GM23338 (cell line): ENCODE data around the gene NHERF1. TPM values are rescaled to one million over a fixed set of nuclear protein-coding genes. Genes with fewer than 3 reads are reported as not detected.

Source experiments
- ATAC-seq: fragments of 200-7000 bp; cut with Tn5 transposase; 3 replicates; pipeline ENCODE4 v1.9.1; 2020
- DNase-seq: peaks from one replicate; pipeline ENCODE4 v3.0.0-alpha.2; 2015; ENCODE audit warnings: low spot score
- H2AFZ ChIP-seq: fragments of 200-600 bp; sonication (generic); 2 replicates; pipeline ENCODE4 v1.8.0; 2016; ENCODE audit warnings: antibody characterized with exemption, mild to moderate bottlenecking, moderate library complexity
- H3F3A ChIP-seq: fragments of 200-600 bp; sonication (generic); replicated peaks from 2 replicates; pipeline ENCODE4 v1.8.0; 2017; ENCODE audit warnings: antibody characterized with exemption, mixed run types, low read depth
- H3K27ac ChIP-seq: fragments of 200-600 bp; sonication (generic); 2 replicates; pipeline ENCODE4 v1.6.1; 2016; ENCODE audit warnings: low read depth
- H3K27me3 ChIP-seq: fragments of 200-600 bp; sonication (generic); 2 replicates; pipeline ENCODE4 v1.8.0; 2016; ENCODE audit warnings: mild to moderate bottlenecking, mixed run types, moderate library complexity; ENCODE audit not compliant: insufficient read depth
- H3K36me3 ChIP-seq: fragments of 200-600 bp; sonication (generic); 2 replicates; pipeline ENCODE4 v1.8.0; 2016; ENCODE audit warnings: mild to moderate bottlenecking; ENCODE audit not compliant: insufficient read depth
- H3K4me1 ChIP-seq: fragments of 200-600 bp; sonication (generic); 2 replicates; pipeline ENCODE4 v1.8.0; 2016; ENCODE audit warnings: mild to moderate bottlenecking, moderate library complexity; ENCODE audit not compliant: insufficient read depth
- H3K4me2 ChIP-seq: fragments of 200-600 bp; sonication (generic); 2 replicates; pipeline ENCODE4 v1.7.1; 2017; ENCODE audit warnings: mixed run types
- H3K4me3 ChIP-seq: fragments of 200-600 bp; sonication (generic); 2 replicates; pipeline ENCODE4 v1.6.1; 2016; ENCODE audit warnings: mixed run types
- H3K79me2 ChIP-seq: fragments of 200-600 bp; sonication (generic); replicated peaks from 2 replicates; pipeline ENCODE4 v1.8.0; 2017; ENCODE audit warnings: mild to moderate bottlenecking; ENCODE audit not compliant: insufficient read depth
- H3K9me2 ChIP-seq: fragments of 200-600 bp; sonication (generic); 2 replicates; pipeline ENCODE4 v1.8.0; 2017; ENCODE audit not compliant: insufficient read depth
- H4K20me1 ChIP-seq: fragments of 200-600 bp; sonication (generic); replicated peaks from 2 replicates; pipeline ENCODE4 v1.8.0; 2017; ENCODE audit warnings: mild to moderate bottlenecking; ENCODE audit not compliant: insufficient read depth
- H3K27ac Mint-ChIP-seq: 2 replicates; pipeline ENCODE4 v1.8.0; 2020; ENCODE audit warnings: inconsistent platforms, mild to moderate bottlenecking, moderate library complexity, mixed read lengths
- H3K27me3 Mint-ChIP-seq: 3 replicates; pipeline ENCODE4 v1.8.0; 2022; ENCODE audit warnings: low read depth, mild to moderate bottlenecking, moderate library complexity, mixed read lengths, inconsistent platforms; ENCODE audit not compliant: insufficient read depth, poor library complexity
- H3K36me3 Mint-ChIP-seq: 3 replicates; pipeline ENCODE4 v1.8.0; 2021; ENCODE audit warnings: low read depth, mild to moderate bottlenecking, inconsistent platforms, moderate library complexity, mixed read lengths
- H3K4me1 Mint-ChIP-seq: 3 replicates; pipeline ENCODE4 v1.8.0; 2020; ENCODE audit warnings: mild to moderate bottlenecking, inconsistent platforms, mixed read lengths
- H3K4me3 Mint-ChIP-seq: 3 replicates; pipeline ENCODE4 v1.8.0; 2021; ENCODE audit warnings: moderate library complexity, mild to moderate bottlenecking, inconsistent platforms, mixed read lengths
- H3K9me3 Mint-ChIP-seq: 3 replicates; pipeline ENCODE4 v1.8.0; 2020; ENCODE audit warnings: moderate library complexity, mild to moderate bottlenecking, inconsistent platforms, mixed read lengths
- CTCF ChIP-seq, 2 experiments: fragments of 200-600 bp in 1 of 2; sonication (generic) in 1 of 2; conservative IDR thresholded peaks; 2 replicates each; pipeline versions ENCODE4 v1.5.1 to v1.6.1; 2016 to 2017; ENCODE audit warnings: antibody characterized with exemption in 2 of 2, low read depth in 2 of 2, mild to moderate bottlenecking in 2 of 2, moderate library complexity in 1 of 2
- REST ChIP-seq: IDR thresholded peaks from one replicate; pipeline ENCODE4 v1.6.1; 2018; ENCODE audit warnings: antibody characterized with exemption; ENCODE audit not compliant: unreplicated experiment
- STAT1 ChIP-seq: IDR thresholded peaks from one replicate; pipeline ENCODE4 v1.6.1; 2016; ENCODE audit warnings: antibody characterized with exemption; ENCODE audit not compliant: unreplicated experiment
- ZNF462 ChIP-seq: fragments of 250-450 bp; sonication (Bioruptor Pico); IDR thresholded peaks from 2 replicates; pipeline ENCODE4 v1.5.0; 2020; ENCODE audit warnings: mild to moderate bottlenecking, moderate library complexity
- polyA plus RNA-seq: library from polyadenylated mRNA; unstranded; fragments of >200 nt; fragmentation: Nextera tagmentation; extraction: Ambion mirVana; gene quantifications from 2 replicates; pipeline ENCODE4 v1.2.1, GENCODE V29; 2016
- total RNA-seq: library from RNA; depleted of rRNA; stranded (reverse); fragments of >200 nt; shearing (Covaris generic); gene quantifications from 2 replicates; pipeline ENCODE4 v1.2.3, GENCODE V29; 2014

NHERF1 gene
- total and polyA plus RNA-seq, 2 experiments from 2014 or later: 48.8 to 100 TPM

- TF ChIP-seq REST (no peak), ZNF462 (CRISPR knock-in tag) (no peak)
These were observed 25.0 kb downstream of the NHERF1 start (continued) for GRCh38 chr17:74773414-74773813.

- H3K36me3 Mint-ChIP-seq: peaks cover 45% of the 10 kb centered on the region
- H3K79me2 ChIP-seq: peaks cover 35% of the 10 kb centered on the region
- peaks cover 3% of the 10 kb centered on the region; the same call in 1 of the 2 replicates for H3F3A ChIP-seq
- peaks cover 12% of the 10 kb centered on the region for H3K4me1 ChIP-seq
- H3K4me2 ChIP-seq: no peak overlapping the region
- H3K27ac ChIP-seq: no peak overlapping the region
- H3K9me3 Mint-ChIP-seq: no peaks in the 10 kb centered on the region
- ATAC-seq (no peak), DNase-seq (no peak)
- H3K27ac Mint-ChIP-seq: no peak overlapping the region
- H3K4me3 ChIP-seq: no peak overlapping the region
- no peaks in the 10 kb centered on the region for H3K27me3 ChIP-seq
- no peak overlapping the region for H2AFZ ChIP-seq
- H4K20me1 ChIP-seq: peaks cover 7% of the 10 kb centered on the region; the same call in 1 of the 2 replicates
- peaks cover 2% of the 10 kb centered on the region; the same call in 1 of the 2 replicates for H3K36me3 ChIP-seq
- H3K27me3 Mint-ChIP-seq: peaks cover 23% of the 10 kb centered on the region
- H3K4me3 Mint-ChIP-seq: peak overlapping the region; percentile 31
- H3K9me2 ChIP-seq: no peaks in the 10 kb centered on the region
- peaks cover 16% of the 10 kb centered on the region for H3K4me1 Mint-ChIP-seq
- TF ChIP-seq STAT1 (no peak), REST (no peak), CTCF (conservative IDR thresholded peaks at IDR 0.05; ENCODE audit: low read depth in 2 of 2) (no peak)
These were observed 25.5 kb downstream of the NHERF1 start for GRCh38 chr17:74773871-74774286.
